Stomach smooth muscle (tissue), 2 donors: Measurements from ENCODE around the gene NPFFR1.
A peak's percentile ranks its signal among the peaks of the same experiment; 100 is the strongest.
"Not testable (repeated sequence)": the region's sequence is repeated elsewhere in the genome, so short reads cannot be mapped to it uniquely, and the experiment has no call there.

Experiments used
- H3K27ac ChIP-seq: one replicate; pipeline ENCODE4 v1.7.0; 2013; ENCODE audit warnings: mild to moderate bottlenecking, low read length, inconsistent platforms
- H3K27me3 ChIP-seq, 2 donors: one replicate each; pipeline ENCODE4 v1.7.0; 2013; ENCODE audit warnings: low read length in 2 of 2; ENCODE audit not compliant: insufficient read depth in 2 of 2, control insufficient read depth in 1 of 2
- H3K36me3 ChIP-seq, 2 donors: one replicate each; pipeline ENCODE4 v1.7.0; 2013; ENCODE audit warnings: low read length in 2 of 2; ENCODE audit not compliant: control insufficient read depth in 2 of 2, insufficient read depth in 2 of 2
- H3K4me1 ChIP-seq: one replicate; pipeline ENCODE4 v1.7.0; 2013; ENCODE audit warnings: low read length; ENCODE audit not compliant: control insufficient read depth, insufficient read depth
- H3K4me3 ChIP-seq, 2 donors: one replicate each; pipeline ENCODE4 v1.7.0; 2013; ENCODE audit warnings: low read length in 2 of 2
- H3K9ac ChIP-seq, 2 donors: one replicate each; pipeline ENCODE4 v1.7.0; 2013; ENCODE audit warnings: low read length in 2 of 2, mild to moderate bottlenecking in 1 of 2
- H3K9me3 ChIP-seq, 2 donors: one replicate each; pipeline ENCODE4 v1.7.0; 2013; ENCODE audit warnings: low read length in 2 of 2; ENCODE audit not compliant: control insufficient read depth in 2 of 2
- donor health status: healthy.
- donor health status: Pancreatic carcinoma.

The NPFFR1 gene

GRCh38 chr10:70256463-70256862, 27.3 kb downstream of the NPFFR1 start:
- no peak overlapping the region for H3K4me3 ChIP-seq
- H3K9me3 ChIP-seq: no peaks in the 10 kb centered on the region
- H3K27ac ChIP-seq: no peak overlapping the region
- no peaks in the 10 kb centered on the region for H3K36me3 ChIP-seq
- H3K27me3 ChIP-seq: peaks cover 27 to 31% of the 10 kb centered on the region in 2 donors
- no peak overlapping the region for H3K9ac ChIP-seq
- H3K4me1 ChIP-seq: peaks cover 6% of the 10 kb centered on the region

GRCh38 chr10:70255329-70256299, 28.2 kb downstream of the NPFFR1 start:
- H3K9me3 ChIP-seq: no peaks in the 10 kb centered on the region
- no peaks in the 10 kb centered on the region for H3K36me3 ChIP-seq
- no peak overlapping the region for H3K9ac ChIP-seq
- peak overlapping the region in 1 of 2 donors; percentile 15 for H3K4me3 ChIP-seq
- peaks cover 6% of the 10 kb centered on the region for H3K4me1 ChIP-seq
- no peak overlapping the region for H3K27ac ChIP-seq
- peaks cover 24 to 25% of the 10 kb centered on the region in 2 donors for H3K27me3 ChIP-seq

GRCh38 chr10:70254778-70255328, 29.0 kb downstream of the NPFFR1 start:
- Histone ChIP-seq H3K27ac (no peak overlapping the region), H3K9ac (no peak overlapping the region), H3K9me3 (no peaks in the 10 kb centered on the region), H3K27me3 (peaks cover 18 to 25% of the 10 kb centered on the region in 2 donors), H3K4me1 (peaks cover 6% of the 10 kb centered on the region), H3K36me3 (no peaks in the 10 kb centered on the region), H3K4me3 (peak overlapping the region in 1 of 2 donors; percentile 15)

- no peaks in the 10 kb centered on the region for H3K9me3 ChIP-seq
- no peaks in the 10 kb centered on the region for H3K36me3 ChIP-seq
- H3K9ac ChIP-seq: no peak overlapping the region
- no peak overlapping the region for H3K4me3 ChIP-seq
- peaks cover 16 to 25% of the 10 kb centered on the region in 2 donors for H3K27me3 ChIP-seq
- H3K27ac ChIP-seq: no peak overlapping the region
- peaks cover 6% of the 10 kb centered on the region for H3K4me1 ChIP-seq
Measured at GRCh38 chr10:70253878-70254765, 29.7 kb downstream of the NPFFR1 start.

GRCh38 chr10:70250961-70251680, 32.7 kb downstream of the NPFFR1 start:
- H3K4me1 ChIP-seq: peaks cover 6% of the 10 kb centered on the region
- H3K36me3 ChIP-seq: no peaks in the 10 kb centered on the region
- no peak overlapping the region for H3K27ac ChIP-seq
- no peak overlapping the region for H3K4me3 ChIP-seq
- H3K9me3 ChIP-seq: no peaks in the 10 kb centered on the region
- H3K9ac ChIP-seq: no peak overlapping the region
- H3K27me3 ChIP-seq: peaks cover 13 to 25% of the 10 kb centered on the region in 2 donors

- no peak overlapping the region for H3K27ac ChIP-seq
- H3K36me3 ChIP-seq: no peaks in the 10 kb centered on the region
- no peak overlapping the region for H3K9ac ChIP-seq
- H3K9me3 ChIP-seq: no peaks in the 10 kb centered on the region
- H3K4me3 ChIP-seq: no peak overlapping the region
- no peaks in the 10 kb centered on the region for H3K4me1 ChIP-seq
- H3K27me3 ChIP-seq: no peaks in the 10 kb centered on the region
Measured at GRCh38 chr10:70247360-70247759, 36.4 kb downstream of the NPFFR1 start.

- Histone ChIP-seq H3K9ac (no peak overlapping the region), H3K9me3 (no peaks in the 10 kb centered on the region), H3K4me1 (no peaks in the 10 kb centered on the region), H3K36me3 (no peaks in the 10 kb centered on the region), H3K4me3 (no peak overlapping the region), H3K27ac (no peak overlapping the region), H3K27me3 (no peaks in the 10 kb centered on the region)
Measured at GRCh38 chr10:70241081-70241480, 42.7 kb downstream of the NPFFR1 start.

GRCh38 chr10:70239986-70240385, 43.8 kb downstream of the NPFFR1 start:
- not testable (repeated sequence) for H3K4me3 ChIP-seq, H3K27ac ChIP-seq, H3K36me3 ChIP-seq, H3K9ac ChIP-seq, H3K4me1 ChIP-seq, H3K27me3 ChIP-seq, H3K9me3 ChIP-seq

GRCh38 chr10:70239077-70239976, 44.5 kb downstream of the NPFFR1 start:
- not testable (repeated sequence) for H3K9me3 ChIP-seq, H3K27ac ChIP-seq, H3K4me1 ChIP-seq, H3K9ac ChIP-seq, H3K4me3 ChIP-seq, H3K27me3 ChIP-seq, H3K36me3 ChIP-seq
